A673 (cell line): Measurements from ENCODE around the gene KLHL10. TPM values are rescaled to one million over a fixed set of nuclear protein-coding genes. Genes with fewer than 3 reads are reported as not detected.
A peak's percentile ranks its signal among the peaks of the same experiment; 100 is the strongest.
"Not testable (repeated sequence)": the region's sequence is repeated elsewhere in the genome, so short reads cannot be mapped to it uniquely, and the experiment has no call there.

Source experiments
- BruUV-seq: library from RNA; stranded (reverse); fragments of 400-500 nt; replicated peaks from 2 replicates; lab custom pipeline; 2021; lab: Mats Ljungman, UMichigan
- CTCF ChIA-PET: fragments of 300-600 bp; sonication (Branson Sonifier 250); formaldehyde crosslinking; loops from one replicate; lab custom pipeline; 2022; ENCODE audit warnings: antibody characterized with exemption; lab: Charles Lee
- POLR2A ChIA-PET: fragments of 300-600 bp; sonication (Branson Sonifier 250); formaldehyde crosslinking; loops from one replicate; lab custom pipeline; 2022; ENCODE audit warnings: antibody characterized with exemption; ENCODE audit not compliant: low non-redundant PET; lab: Charles Lee
- DNase-seq: peaks from one replicate; pipeline ENCODE4 v3.0.0-alpha.2; 2015; ENCODE audit warnings: low spot score
- H3K27ac ChIP-seq: fragments of 200-600 bp; sonication (generic); 2 replicates; pipeline ENCODE4 v1.5.1; 2016; ENCODE audit warnings: mixed run types, low read depth, mild to moderate bottlenecking, mixed read lengths, antibody characterized with exemption, low read length; ENCODE audit not compliant: poor library complexity, severe bottlenecking
- H3K27me3 ChIP-seq: fragments of 200-600 bp; sonication (generic); replicated peaks from 2 replicates; pipeline ENCODE4 v1.6.1; 2017; ENCODE audit warnings: mixed run types, low read depth, mild to moderate bottlenecking, mixed read lengths, antibody characterized with exemption, low read length; ENCODE audit not compliant: insufficient read depth, poor library complexity
- H3K36me3 ChIP-seq: fragments of 200-600 bp; sonication (generic); 2 replicates; pipeline ENCODE4 v1.6.1; 2016; ENCODE audit warnings: mixed run types, mild to moderate bottlenecking, mixed read lengths, antibody characterized with exemption, low read length; ENCODE audit not compliant: insufficient read depth, poor library complexity, severe bottlenecking
- H3K4me1 ChIP-seq: fragments of 200-600 bp; sonication (generic); 2 replicates; pipeline ENCODE4 v1.6.1; 2017; ENCODE audit warnings: mixed run types, mild to moderate bottlenecking, mixed read lengths, antibody characterized with exemption, low read length; ENCODE audit not compliant: insufficient read depth, poor library complexity, severe bottlenecking
- H3K4me3 ChIP-seq: fragments of 200-600 bp; sonication (generic); 2 replicates; pipeline ENCODE4 v1.5.1; 2016; ENCODE audit warnings: low read depth, mixed run types, mild to moderate bottlenecking, mixed read lengths, low read length; ENCODE audit not compliant: poor library complexity, severe bottlenecking
- H3K9me3 ChIP-seq: fragments of 200-600 bp; sonication (generic); 2 replicates; pipeline ENCODE4 v1.6.1; 2016; ENCODE audit warnings: mixed run types, low read depth, mild to moderate bottlenecking, mixed read lengths, antibody characterized with exemption, low read length; ENCODE audit not compliant: poor library complexity, severe bottlenecking
- CTCF ChIP-seq: fragments of 300-800, 200-600 bp; sonication (generic); conservative IDR thresholded peaks from 2 replicates; pipeline ENCODE4 v1.5.1; 2017; ENCODE audit warnings: low read depth, mild to moderate bottlenecking, antibody characterized with exemption, low read length, moderate library complexity, mixed read lengths
- EZH2 ChIP-seq: fragments of 200-600 bp; sonication (generic); IDR thresholded peaks from 2 replicates; pipeline ENCODE4 v1.6.1; 2017; ENCODE audit warnings: borderline replicate concordance, low read depth, mild to moderate bottlenecking, mixed read lengths, antibody characterized with exemption, low read length; ENCODE audit not compliant: poor library complexity, severe bottlenecking
- intact Hi-C: fragments of 100-400 bp; cut with micrococcal nuclease; formaldehyde crosslinking; loops from one replicate; pipeline ENCODE4 v1.10.0; 2022; ENCODE audit not compliant: unreplicated experiment
- total RNA-seq: library from RNA; stranded (reverse); gene quantifications from 2 replicates; pipeline ENCODE4 v1.2.3, GENCODE V29; 2021

KLHL10 gene
- total RNA-seq, 1 experiment from 2014 or later: not detected

GRCh38 chr17:41835214-41835799 lies 2.3 kb upstream of the KLHL10 start:
- Histone ChIP-seq H3K27me3 (no peaks in the 10 kb centered on the region), H3K36me3 (peaks cover 3% of the 10 kb centered on the region), H3K4me3 (peak overlapping the region; percentile 74), H3K9me3 (no peaks in the 10 kb centered on the region), H3K4me1 (no peaks in the 10 kb centered on the region), H3K27ac (peak overlapping the region; percentile 71)
- no peak for DNase-seq
- intact Hi-C loops: no loop called here
- ChIA-PET CTCF (no interaction called here), POLR2A (no interaction called here)
- no peak for TF ChIP-seq EZH2
- no peak for TF ChIP-seq CTCF
- no TSS peak for BruUV-seq

DNA sequence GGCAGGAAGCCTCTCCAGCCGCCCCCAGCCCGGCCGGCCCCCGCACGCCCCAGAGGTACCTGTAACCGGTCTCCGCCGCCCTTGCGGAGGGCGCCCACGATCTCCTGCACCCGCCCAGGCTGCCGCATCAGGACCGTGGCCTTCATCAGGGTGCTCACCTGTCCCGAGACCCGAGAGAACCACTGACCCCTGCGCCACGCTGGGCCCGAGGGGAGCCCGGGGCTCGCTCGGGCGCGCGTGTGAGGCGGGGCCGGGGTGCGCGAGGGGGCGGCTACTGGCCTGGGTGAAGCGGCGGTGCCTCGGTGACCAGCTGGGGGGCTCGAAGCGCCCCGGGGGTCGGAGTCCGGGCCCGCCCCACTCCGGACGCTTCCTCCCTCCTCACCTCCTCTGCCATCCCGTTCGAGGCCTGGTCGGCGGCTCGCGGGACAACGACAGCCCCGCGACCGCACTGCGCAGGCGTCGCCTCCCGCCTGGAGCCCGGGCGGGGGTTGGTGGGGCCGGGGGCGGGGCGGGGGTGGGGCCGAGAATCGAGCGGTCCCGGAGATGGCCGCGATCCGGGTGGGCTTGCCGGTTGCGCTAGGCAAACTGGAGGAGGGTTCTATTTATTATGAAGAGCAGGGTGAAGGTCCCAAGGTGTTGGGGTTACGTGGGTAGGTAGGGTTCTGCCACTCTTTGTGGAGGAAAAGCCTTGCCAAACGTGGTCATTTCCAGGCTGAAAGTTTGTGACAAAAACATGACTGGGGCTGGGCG lies 1.6 kb upstream of the KLHL10 start, which contains the start of gene NT5C3B:
Gene NT5C3B (minus strand): TSS at position 433 of the 750 bp plus-strand sequence. CDS start 39 bp downstream, at position 394.
- ChIA-PET CTCF (no interaction called here), POLR2A (no interaction called here)
- no peaks in the 10 kb centered on the region for H3K4me1 ChIP-seq
- peaks cover 3% of the 10 kb centered on the region for H3K36me3 ChIP-seq
- peak; percentile 55 for DNase-seq
- H3K9me3 ChIP-seq: no peaks in the 10 kb centered on the region
- peak within 1 kb of the TSS; percentile 71 for H3K27ac ChIP-seq
- intact Hi-C loops: no loop called here
- no peak for TF ChIP-seq EZH2
- no peak for TF ChIP-seq CTCF
- BruUV-seq: no TSS peak
- peak within 1 kb of the TSS; percentile 74 for H3K4me3 ChIP-seq
- H3K27me3 ChIP-seq: no peaks in the 10 kb centered on the region

DNA sequence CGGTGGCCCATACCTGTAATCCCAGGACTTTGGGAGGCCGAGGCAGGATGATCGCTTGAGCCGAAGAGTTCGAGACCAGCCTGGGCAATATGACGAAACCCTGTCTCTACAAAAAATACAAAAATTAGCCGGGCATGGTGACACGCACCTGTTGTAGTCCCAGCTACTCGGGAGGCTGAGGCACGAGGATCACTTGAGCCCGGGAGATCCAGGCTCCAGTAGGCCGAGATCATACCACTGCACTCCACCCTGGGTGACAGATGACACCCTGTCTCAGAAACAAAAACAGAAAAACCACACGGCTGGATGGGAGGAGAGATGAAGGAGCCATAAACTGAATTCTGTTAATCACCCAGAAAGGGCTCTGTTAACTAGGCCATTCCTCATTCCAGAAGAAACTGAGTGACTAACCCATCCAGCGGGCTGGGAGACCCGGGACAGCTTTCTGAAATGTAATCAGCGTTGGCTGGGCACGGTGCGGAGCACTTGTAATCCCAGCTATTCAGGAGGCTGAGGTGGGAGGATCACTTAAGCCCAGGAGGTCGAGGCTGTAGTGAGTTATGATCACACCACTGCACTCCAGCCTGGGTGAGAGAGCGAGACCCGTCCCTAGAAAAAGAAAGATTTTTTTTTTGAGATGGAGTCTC lies 952 bp upstream of the KLHL10 start:
- no peak for DNase-seq
- Histone ChIP-seq H3K27me3 (no peaks in the 10 kb centered on the region), H3K4me1 (no peaks in the 10 kb centered on the region), H3K9me3 (no peaks in the 10 kb centered on the region), H3K27ac (no peak overlapping the region), H3K4me3 (peak overlapping the region; percentile 74), H3K36me3 (peaks cover 2% of the 10 kb centered on the region)
- CTCF ChIA-PET: no interaction called here
- POLR2A ChIA-PET: no interaction called here
- TF ChIP-seq CTCF (no peak), EZH2 (no peak)
- intact Hi-C loops: no loop called here
- BruUV-seq: no TSS peak

DNA sequence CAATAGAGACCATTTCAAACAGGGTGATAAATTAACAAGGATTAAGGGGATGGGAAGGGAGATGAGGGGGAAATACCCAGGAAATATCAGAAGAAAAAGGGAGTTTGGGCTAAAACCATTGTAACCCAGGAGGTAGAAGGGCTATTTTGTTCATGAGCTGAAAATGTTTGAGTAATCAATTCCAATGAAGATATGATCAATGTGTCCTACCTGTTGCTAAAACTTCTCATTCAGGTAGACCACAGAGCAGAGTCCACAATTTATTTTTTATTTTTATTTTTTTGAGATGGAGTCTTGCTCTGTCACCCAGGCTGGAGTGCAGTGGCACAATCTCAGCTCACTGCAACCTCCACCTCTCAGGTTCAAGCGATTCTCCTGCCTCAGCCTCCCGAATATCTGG lies 1.8 kb downstream of the KLHL10 start:
- CTCF ChIA-PET: interaction anchor here (0.7 kb wide), 1 partner anchor 102 kb away, joined by 3 read pairs; no protein-coding TSS in a partner anchor
- intact Hi-C loops, H3K36me3 ChIP-seq: not testable (repeated sequence)

GRCh38 chr17:41840781-41841180 lies 3.2 kb downstream of the KLHL10 start:
- intact Hi-C loops, POLR2A ChIA-PET, DNase-seq, H3K27me3 ChIP-seq, H3K4me3 ChIP-seq, H3K4me1 ChIP-seq, H3K9me3 ChIP-seq, H3K36me3 ChIP-seq, CTCF ChIA-PET, H3K27ac ChIP-seq, BruUV-seq: not testable (repeated sequence)

More for the DNA sequence above, 1.8 kb downstream of the KLHL10 start:
- not testable (repeated sequence) for H3K4me3 ChIP-seq, H3K9me3 ChIP-seq, H3K4me1 ChIP-seq, H3K27me3 ChIP-seq, DNase-seq, BruUV-seq, H3K27ac ChIP-seq
- POLR2A ChIA-PET: interaction anchor here (0.6 kb wide), 1 partner anchor 24 kb away, joined by 5 read pairs; no protein-coding TSS in a partner anchor
